ENCODE results near the gene AUTS2.

The AUTS2 gene

DNA sequence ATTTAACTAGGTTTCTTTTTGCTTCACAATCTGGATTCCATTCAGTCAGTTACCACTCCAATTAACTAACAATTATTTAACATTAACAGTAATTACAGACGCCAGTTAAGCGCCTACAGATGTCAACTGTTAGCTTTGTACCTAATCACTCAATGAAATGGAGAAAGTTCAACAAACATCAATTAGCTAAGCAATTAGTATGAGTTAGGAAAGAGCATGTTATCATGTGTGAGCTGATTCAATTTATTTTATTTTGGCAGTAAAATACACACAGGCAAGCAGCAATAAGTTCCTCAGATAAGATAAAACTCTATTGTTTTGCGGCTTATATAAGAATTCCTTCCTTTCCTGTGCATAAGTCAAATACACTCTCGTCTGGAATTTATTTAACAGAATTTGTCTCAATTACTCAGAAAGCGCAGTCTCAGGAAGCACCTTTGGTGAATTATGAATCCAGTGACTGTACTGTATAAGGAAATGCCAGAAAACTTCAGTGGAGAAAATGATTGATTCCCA, 1106.6 kb downstream of the AUTS2 start:
- H3K9me3 Mint-ChIP-seq: no peaks in the 10 kb centered on the region
- no peak overlapping the region for H3K4me3 Mint-ChIP-seq
- H3K4me1 Mint-ChIP-seq: peaks cover 55% of the 10 kb centered on the region
- H3K36me3 Mint-ChIP-seq (ENCODE audit: low read depth): peaks cover 40% of the 10 kb centered on the region
- TF ChIP-seq CTCF (IDR thresholded peaks at IDR 0.05; ENCODE audit: unreplicated experiment in 3 of 3): no peak
- H3K27me3 Mint-ChIP-seq (ENCODE audit: low read depth): peaks cover 3% of the 10 kb centered on the region
- no peak overlapping the region for H3K27ac Mint-ChIP-seq

DNA sequence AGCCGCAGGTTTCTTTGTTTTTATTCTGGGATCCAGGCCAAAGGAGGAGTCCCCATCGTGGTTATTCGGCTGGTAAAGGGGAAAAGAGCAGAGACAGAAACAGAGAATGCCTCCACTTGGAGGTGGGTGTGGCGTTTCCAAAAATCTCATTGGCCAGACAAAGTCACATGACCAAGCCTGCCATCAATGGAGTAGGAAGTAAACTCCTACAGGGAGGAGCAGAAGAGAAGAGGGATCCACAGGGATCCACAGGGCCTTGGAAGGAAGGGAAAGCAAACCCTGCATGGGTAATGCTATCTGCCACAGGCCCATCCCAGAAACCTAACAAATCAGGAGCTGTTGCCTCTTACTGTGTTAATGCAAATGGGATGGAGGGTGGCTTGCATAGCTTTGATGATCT, 1107.9 kb downstream of the AUTS2 start:
- TF ChIP-seq CTCF (IDR thresholded peaks at IDR 0.05; ENCODE audit: unreplicated experiment in 3 of 3): no peak
- Mint-ChIP-seq H3K27me3 (ENCODE audit: low read depth) (peaks cover 3% of the 10 kb centered on the region), H3K4me1 (peaks cover 63% of the 10 kb centered on the region), H3K36me3 (ENCODE audit: low read depth) (peaks cover 48% of the 10 kb centered on the region), H3K4me3 (no peak overlapping the region), H3K9me3 (no peaks in the 10 kb centered on the region), H3K27ac (no peak overlapping the region)

DNA sequence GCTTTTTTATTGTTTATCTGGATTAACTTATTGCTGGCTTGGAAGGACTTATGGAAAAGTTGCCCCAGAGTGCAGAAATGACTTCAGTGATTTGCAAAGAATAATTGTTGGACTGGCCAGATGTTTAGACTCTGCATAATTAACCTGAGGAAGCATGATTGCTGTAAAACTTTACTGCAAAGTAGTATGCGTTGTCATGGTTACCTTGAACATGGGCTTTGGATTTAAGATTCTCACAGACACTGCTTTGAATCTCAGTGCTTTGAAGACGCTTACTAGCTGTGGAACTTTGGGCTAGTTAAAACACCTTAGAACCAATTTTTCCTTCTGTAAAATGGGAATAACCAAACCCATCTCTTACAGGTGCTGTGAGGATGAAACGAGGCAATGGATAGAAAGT, 1108.4 kb downstream of the AUTS2 start:
- Mint-ChIP-seq H3K4me1 (peaks cover 63% of the 10 kb centered on the region), H3K27ac (no peak overlapping the region), H3K9me3 (no peaks in the 10 kb centered on the region), H3K36me3 (ENCODE audit: low read depth) (peaks cover 53% of the 10 kb centered on the region), H3K4me3 (no peak overlapping the region), H3K27me3 (ENCODE audit: low read depth) (peaks cover 3% of the 10 kb centered on the region)
- no peak for TF ChIP-seq CTCF (IDR thresholded peaks at IDR 0.05; ENCODE audit: unreplicated experiment in 3 of 3)

DNA sequence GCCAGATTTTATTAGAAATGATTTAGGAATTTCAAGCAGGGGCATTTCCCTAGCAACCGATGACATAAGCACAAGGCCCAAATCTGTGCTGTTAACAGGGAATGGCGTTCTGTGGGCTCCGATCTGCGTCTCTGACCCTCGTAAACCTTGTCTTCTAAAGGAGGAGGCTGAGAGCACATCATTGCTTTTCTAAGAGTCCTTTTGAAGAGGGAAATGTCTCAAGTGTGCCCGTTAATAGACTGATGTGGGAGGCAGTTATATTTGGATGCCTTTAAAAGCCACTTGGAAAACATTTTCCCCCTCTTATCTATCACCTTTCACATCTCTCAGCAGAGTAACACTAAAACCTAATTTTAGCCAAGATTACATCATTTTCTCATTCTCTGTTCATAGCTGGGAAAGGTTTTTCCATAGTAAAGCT, 1109.6 kb downstream of the AUTS2 start:
- Mint-ChIP-seq H3K27ac (peak overlapping the region in 2 of 3 experiments; percentile 25 to 63), H3K4me3 (peak overlapping the region in 2 of 3 experiments; percentile 7 to 45), H3K4me1 (peaks cover 64% of the 10 kb centered on the region), H3K9me3 (peaks cover under 1% of the 10 kb centered on the region), H3K27me3 (ENCODE audit: low read depth) (peaks cover 3% of the 10 kb centered on the region), H3K36me3 (ENCODE audit: low read depth) (peaks cover 59% of the 10 kb centered on the region)
- no peak for TF ChIP-seq CTCF (IDR thresholded peaks at IDR 0.05; ENCODE audit: unreplicated experiment in 3 of 3)

GRCh38 chr7:70710011-70710480, 1111.8 kb downstream of the AUTS2 start:
- Mint-ChIP-seq H3K27me3 (ENCODE audit: low read depth) (peaks cover 3% of the 10 kb centered on the region), H3K4me3 (no peak overlapping the region), H3K9me3 (peaks cover 16% of the 10 kb centered on the region), H3K36me3 (ENCODE audit: low read depth) (peaks cover 63% of the 10 kb centered on the region), H3K4me1 (peaks cover 50% of the 10 kb centered on the region), H3K27ac (peak overlapping the region in 2 of 3 experiments; percentile 0 to 3)
- no peak for TF ChIP-seq CTCF (IDR thresholded peaks at IDR 0.05; ENCODE audit: unreplicated experiment in 3 of 3)

DNA sequence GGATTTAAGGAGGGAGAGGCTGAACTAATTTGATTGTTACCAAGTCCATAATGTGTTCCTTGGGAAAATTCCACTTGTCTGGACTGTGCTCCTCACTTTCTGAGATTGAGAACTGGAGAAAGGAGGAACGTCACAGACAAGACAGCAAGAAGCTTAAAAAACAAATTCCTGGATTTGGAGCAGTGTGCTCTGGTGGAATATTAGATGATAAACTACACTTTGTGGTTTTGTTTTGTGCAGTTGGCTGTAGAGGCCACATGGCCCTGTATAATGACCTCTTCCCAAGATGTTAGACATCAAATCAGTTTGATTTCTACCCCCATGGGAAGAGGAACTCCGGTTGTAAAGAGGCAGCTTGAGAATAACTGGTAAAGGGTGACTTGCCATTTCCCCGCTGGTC, 1112.4 kb downstream of the AUTS2 start:
- Mint-ChIP-seq H3K9me3 (peaks cover 17% of the 10 kb centered on the region), H3K36me3 (ENCODE audit: low read depth) (peaks cover 63% of the 10 kb centered on the region), H3K4me1 (peaks cover 44% of the 10 kb centered on the region), H3K27ac (peak overlapping the region in 1 of 3 experiments; percentile 3), H3K27me3 (ENCODE audit: low read depth) (peaks cover 3% of the 10 kb centered on the region), H3K4me3 (no peak overlapping the region)
- no peak for TF ChIP-seq CTCF (IDR thresholded peaks at IDR 0.05; ENCODE audit: unreplicated experiment in 3 of 3)
